NOMO-1 (cell line): Measurements from ENCODE around the gene POLR2M.
A peak's percentile ranks its signal among the peaks of the same experiment; 100 is the strongest.

ENCODE experiments used
- DNase-seq, 2 experiments: peaks; one replicate each; lab custom pipeline; 2025; ENCODE audit not compliant: unreplicated experiment in 2 of 2; lab: John Stamatoyannopoulos, UW

POLR2M gene

DNA sequence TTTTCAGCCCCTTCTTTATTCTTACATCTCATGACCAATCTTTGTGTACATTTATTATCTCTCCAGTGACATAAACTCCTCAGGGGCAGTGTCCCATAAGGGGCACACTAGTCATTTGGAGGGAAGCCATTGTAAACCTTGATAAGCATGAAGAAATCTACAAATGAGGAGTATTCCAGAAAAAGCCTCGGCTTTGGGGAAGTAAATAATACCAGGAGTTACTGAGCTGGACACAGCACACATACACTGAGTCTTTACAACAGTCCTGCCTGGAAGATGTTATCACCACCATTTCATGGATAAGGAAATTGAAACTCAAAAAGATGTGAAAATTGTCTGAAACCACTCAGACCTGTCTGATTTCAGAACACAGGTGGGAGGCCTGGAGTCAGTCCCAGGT, 15.4 kb upstream of the POLR2M start:
- DNase-seq: no peak

DNA sequence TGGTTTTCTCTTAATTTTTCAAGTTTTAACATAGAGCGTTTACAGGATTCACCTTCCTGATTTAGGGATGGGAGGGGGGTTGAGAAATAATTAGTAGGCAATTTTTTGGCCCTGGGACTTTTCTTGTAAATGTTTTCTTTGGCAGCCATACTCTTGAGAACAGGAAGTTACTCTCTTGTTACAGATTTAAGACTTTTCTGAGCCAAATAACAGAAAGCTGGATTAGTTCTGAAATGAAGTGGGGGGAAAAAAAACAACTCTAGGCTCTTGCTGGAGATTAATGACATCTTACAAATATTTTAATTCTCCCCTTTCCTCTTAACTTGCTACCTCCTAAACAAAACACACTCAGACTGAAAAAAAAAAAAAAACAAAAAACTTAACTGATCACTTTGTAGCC, 13.8 kb upstream of the POLR2M start:
- DNase-seq: no peak

DNA sequence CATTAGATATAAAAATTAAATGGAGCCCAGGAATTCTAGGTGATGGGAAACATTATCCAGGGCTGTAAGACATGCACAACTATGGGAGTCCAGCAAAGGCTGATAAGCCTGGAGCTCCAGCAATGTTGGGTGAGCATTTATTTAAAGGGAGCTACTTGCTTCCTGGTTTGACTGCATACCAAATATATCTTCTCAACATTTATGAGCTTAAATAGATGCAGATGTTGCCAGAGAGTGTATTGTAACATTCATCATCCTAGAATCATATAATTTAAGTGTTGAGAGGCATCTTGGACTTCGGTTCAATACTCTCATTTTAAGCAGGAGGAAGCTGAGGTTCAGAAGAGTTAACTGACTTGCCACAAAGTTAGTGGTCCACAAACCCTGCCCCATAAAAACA, 12.2 kb upstream of the POLR2M start:
- no peak for DNase-seq

DNA sequence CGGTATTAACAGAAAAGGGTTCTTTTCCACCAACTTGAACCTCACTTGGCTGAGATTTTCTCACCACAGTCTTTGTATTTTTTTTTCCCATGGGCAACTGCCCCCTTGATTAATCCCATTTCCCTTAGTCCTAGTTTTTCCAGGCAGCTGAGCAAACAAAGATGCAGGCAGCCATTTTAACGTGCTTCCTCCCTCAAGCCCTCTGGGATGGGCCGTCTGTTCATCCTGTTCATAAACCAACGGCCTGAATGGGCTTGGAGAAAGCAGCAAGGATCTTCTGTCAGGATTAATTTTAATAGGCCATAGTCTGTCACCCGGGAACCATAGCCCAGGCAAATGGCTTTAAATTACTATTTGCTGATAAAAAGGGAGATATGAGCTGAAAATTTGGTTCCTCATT, 10.4 kb upstream of the POLR2M start:
- DNase-seq: no peak

DNA sequence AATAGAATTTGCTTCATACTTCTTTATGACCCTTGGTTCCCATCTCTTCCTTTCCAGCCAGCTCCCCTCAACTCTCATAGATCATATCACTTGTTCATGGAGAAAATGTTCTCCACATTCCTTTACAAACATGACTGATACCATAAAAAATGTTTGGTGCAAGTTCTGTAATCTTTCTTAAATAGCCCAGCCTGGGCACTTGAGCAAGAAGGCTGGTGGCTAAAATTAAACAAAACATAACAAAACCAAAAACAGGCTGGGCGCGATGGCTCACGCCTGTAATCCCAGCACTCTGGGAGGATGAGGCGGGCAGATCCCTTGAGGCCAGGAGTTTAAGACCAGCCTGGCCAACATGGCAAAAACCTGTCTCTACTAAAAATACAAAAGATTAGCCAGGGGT, 8.9 kb upstream of the POLR2M start:
- DNase-seq: no peak

DNA sequence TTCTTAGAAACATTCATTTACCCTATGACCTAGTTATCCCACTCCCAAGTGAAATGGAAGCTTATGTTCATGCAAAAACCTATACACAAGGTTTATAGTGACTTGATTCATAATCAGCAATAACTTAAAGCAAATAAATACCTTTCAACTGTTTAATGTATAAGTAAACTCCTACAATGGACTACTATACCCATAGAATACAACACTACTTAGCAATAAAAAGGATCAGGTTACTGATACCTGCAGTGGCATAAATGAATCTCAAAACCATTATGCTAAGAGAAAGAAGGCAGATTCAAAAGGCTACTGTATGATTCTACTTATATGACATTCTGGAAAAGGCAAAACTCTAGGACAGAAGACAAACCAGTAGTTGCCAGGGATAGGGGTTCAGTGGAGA, 8.3 kb upstream of the POLR2M start:
- DNase-seq: no peak

DNA sequence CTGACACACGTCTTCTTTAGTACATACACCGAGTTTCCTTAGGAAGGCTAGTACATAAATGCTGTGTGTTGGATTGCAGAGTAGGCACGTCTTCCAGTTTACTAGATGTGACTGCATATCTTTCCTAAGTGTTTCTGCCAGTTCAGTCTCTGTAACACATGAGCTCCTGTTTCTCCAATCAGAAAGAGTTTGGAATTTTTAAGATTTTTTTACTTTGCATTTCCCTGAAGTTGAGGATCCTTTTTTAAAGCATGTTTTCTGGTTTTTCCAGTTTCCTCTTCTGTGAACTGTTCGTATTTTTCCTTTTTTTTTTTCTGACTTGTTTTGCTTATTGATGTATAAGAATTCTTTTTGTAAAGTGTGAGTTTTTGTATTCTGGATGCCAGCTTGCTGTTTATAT, 7.5 kb upstream of the POLR2M start:
- no peak for DNase-seq

DNA sequence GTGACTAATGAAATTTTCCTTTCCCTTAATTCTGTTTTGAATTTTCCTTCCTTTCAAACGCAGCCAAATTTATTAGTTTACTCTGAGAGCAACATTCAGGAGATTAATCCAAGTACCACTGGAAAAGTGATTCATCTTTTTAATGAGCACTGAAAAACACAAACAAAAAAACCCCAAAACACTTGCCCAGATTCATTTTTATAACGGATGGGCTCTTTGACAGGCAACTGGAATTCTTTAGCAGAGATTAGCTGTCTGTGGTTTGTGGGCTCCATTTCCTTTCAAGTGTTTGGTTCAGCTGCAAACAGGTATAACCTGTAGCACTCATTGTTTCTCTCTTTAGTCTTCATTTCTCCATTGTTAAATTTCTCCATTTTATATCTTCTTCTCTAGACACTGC, 3.1 kb upstream of the POLR2M start:
- no peak for DNase-seq

DNA sequence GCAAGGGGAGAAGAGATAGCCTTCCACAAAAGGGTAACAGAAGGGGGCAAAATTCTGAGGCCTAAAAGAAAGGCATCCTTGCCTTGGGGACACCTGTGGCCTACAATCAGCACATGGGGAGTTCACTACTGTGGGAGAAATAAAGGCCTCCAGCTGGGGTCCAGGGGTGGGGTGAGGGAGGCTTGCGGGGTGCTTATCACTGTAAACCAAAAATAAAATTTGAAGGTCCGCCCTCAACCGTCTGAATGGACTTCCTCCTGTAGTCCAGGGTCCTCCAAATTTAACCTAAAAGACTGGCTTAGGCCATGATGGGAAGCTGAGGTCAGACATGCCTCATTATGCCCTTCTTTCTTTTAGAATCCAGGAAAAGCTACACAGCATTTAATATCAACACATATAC, 2.1 kb upstream of the POLR2M start:
- DNase-seq: no peak

DNA sequence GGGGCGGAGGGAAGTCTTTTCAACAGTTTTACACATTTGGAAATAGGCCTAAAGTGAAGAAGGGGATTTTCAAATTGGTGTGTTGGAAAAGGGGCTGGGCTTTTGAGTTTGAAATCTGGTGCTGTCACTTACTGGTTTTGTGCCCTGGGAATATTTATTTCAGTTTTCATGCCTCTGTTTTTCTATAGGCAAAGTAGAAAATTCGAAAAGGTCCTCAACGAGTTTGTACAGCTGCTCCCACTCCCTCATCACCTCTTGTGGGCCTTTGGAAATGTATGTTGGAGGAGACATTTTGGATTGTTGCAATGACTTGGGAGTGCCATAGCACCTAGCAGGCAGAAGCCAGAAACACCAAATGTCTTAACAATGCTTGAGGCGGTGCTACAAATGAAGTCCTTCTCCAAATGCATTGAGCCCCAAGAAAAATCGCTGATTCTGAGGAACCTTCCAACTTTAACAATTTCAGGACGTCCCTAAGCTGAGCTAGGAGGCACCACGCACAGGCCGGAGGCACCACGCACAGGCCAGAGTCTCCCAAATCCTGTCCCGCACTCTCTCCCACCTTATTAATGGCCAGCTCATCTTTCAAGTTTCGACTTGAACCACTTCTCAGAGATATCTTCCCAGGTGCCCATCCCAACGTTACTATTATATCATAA, 639 bp upstream of the POLR2M start:
- DNase-seq: no peak

DNA sequence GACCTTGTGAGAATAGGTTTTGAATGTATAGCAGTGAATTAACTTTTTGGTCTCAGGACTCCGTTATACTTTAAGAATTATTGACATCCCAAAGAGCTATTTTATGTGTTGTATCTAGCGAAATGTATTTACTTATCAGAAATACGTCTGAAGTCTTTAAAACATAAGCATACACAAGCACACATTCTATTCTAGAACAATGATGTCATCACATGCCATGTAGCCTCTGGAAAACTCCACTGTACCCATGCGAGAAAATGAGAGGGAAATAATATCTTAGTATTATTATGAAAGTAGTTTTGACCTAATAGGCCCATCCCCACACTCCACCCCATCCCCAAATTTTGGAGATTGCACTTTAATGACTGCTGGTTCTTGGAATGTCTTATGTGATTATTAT, 1.5 kb downstream of the POLR2M start:
- no peak for DNase-seq

DNA sequence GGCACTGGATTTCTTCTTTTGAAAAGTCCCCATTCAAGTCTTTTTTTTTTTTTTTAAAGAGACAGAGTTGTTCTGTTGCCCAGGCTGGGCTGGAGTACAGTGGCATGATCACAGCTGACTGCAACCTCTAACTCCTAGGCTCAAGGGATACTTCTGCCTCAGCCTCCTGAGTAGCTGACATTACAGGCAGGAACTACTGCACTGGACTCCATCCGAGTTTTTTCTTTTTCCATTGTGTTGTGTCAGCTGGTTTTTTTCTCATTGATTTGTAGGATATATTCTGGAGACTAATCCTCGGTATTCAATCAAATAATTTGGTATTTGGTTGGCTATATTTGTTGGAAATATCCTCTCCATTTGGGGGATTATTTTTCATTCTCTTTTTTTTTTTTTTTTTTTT, 11.8 kb downstream of the POLR2M start:
- DNase-seq: no peak

DNA sequence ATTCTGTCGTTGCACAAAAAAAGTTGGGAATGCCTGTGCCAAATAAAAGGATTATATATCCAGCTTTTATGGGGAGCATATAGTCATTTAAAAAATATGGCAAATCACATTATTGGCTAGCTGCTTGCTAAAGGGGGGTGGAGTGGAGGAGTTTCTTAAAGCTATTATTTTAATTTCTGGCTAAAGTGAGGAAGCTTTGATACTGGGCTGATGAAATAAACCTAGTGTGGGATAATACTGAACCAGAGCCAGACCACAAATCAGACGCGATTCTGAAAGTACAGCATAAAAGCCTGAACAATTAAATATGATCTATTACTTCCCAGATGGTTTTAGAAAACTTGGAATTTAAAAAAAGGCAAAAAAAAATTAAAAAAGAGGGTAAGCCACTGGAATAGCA, 14.4 kb downstream of the POLR2M start:
- no peak for DNase-seq

DNA sequence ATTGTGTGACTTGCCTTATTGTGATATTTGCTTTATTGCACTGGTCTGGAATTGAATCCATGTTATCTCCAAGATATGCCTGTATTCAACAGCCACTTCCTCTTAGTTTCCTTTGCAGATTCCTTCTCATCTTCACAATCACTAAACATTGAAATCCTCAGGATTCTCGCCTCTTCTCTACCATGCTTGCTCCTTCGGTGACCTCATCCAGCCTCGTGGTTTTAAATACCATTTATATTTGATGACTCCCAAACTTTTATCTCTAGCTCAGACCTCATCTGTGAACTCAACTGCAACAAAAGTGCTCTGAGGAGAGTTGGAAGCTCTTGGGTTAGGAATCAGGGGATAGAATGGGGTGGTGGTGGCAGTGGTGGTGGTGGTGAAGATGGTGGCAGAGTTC, 19.9 kb downstream of the POLR2M start:
- no peak for DNase-seq

DNA sequence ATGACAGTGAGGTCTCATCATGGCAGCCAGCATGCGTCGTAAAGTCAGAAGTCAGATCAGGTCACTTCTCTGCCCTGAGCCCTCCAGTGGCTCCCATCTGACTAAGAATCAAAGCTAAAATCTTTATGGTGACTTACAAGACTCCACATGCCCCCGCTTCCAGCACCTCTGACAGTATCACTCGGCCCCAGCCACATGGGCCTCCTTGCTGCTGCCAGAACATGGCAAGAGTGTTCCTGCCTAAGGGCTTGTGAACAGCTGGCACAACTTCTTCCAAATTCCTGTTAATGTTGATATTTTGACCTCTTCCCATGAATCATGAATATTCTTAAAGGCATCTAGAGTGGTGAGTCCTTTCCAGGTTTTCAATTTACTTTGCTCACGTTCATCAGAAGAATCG, 20.5 kb downstream of the POLR2M start:
- DNase-seq: no peak

DNA sequence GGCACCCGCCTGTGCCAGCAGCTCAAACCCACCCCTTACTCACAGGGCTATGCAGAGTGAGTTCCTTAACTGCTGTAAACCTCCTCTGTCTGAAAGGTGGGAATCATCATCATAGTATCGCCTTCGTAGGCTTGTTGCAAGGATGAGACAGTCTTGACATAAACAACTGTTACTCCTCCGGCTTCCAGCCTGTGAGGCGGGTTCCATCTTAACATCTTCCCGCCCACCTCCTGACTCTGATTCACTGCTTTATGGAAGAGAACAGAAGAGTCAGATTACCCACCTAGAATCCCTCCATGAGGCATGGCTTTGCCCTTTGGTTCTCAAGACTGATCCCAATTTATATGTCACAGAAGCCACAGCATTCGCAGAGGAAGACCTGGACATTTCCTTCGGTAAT, 21.9 kb downstream of the POLR2M start:
- DNase-seq: no peak

DNA sequence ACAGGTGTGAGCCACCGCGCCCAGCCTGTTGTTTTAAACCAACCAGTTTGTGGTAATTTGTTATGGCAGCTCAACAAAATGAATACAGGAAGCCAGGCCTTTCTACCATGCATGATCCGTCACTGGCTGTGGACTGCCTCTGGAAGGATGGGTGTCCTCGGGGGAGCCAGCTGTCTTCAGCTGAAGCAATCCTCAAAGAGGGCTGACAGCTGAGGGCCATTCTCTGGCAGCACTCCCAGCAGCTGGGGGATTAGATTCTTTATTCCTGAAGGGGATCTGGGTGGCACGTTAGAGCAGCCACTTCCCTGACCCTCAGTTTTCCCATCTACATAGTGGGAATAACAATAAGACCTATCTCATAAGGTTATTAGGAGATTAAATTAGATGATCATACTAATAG, 24.4 kb downstream of the POLR2M start:
- DNase-seq: no peak

DNA sequence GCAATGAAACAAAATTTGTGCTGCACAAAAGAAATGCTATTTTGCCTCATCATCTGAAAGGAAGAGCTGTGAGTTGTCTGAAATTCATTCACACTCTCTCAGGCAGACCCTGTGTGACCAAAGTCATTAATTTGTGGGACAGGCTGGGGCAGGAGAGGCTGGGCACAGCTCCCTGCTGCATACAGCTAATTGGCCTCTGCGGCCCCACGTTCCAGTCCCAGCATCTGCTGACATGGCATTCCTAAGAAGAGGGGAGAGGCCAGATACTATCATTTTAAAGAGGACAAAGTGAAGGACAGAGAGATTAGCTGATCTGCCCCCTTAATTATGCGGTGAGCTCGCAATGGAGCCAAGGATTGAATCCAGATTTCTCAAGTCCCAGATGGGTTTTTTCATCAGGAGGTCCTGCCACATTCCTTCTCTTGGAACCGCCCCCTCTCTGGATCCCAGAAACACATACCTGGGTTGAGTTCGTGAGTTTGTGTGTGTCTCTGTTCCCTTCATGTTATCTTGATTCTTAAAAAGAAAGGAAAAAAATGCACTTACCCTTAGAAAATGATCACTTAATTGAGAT, 25.1 kb downstream of the POLR2M start:
- DNase-seq: no peak

DNA sequence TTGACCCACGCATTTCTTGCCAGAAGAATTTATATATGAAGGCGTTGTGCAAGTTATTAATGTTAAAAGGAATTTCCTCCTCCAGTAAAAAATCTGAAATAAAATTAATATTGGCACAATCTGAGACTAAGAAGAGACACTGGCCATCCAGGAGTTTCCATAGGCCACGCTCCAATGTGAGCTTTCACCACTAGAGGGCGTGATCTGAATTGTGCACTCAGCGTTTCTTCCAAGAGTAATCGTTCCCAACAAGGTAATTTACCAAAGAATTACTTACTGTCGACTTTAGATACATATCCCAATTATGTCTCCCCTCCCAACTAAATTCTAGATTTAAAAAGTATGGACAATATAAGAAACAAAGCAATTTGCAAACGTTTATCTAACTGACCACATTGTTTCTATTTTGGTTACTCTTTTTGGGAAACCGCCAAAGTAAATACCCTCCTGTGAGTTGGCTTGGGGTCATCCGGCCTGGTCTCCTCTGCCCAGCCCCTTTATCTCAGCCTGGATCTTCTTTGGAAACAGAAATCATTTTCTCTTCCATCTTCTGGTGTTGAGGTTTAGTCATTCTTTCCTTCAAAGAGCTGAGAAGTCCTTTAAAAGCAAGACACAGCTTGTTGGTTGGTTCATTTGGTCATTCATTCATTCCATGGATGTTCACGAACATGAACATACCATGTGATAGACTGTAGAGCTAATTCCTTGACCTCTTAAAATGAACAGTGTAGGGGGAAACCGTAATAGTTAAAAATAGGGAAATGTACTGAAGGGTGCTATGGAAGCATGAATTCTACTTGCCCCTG, 26.2 kb downstream of the POLR2M start:
- peak in 1 of 2 experiments; percentile 34 for DNase-seq

DNA sequence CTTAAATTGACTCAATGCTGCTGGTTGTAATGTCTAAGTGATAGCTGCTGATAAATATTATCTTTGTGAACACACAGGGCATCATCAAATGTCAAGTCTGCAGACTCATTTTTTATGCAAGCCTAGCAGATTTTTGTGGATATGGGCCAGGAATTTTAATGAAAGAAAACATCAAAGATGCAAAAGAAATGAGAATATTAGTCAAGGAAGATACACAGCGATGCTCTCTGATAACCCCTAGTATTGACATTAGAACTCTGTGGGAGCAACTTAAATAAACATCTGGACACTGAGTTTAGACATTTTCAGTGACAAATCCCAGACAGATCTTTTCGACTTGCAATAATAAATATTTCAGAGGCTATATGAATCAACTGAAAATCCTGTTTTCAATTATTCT, 28.3 kb downstream of the POLR2M start:
- DNase-seq: no peak

DNA sequence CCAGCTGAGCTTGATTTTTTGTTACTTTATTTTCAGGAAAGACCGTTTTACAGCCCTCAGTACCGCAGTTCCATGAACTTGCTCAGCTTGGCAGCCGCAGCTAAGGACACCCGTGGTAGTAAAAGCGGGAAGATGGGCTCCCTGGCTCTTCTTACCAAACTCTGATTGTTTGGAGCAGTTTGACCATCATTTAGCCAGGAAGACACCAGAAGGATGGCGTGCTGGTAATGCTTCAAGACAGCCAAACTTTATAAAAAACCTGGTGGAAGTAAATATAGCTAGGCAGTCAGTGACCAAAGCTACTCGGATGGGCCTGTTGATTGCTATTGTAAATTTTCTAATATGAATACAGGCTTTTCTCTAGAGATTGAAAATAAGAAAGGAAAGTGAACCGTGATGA, 28.9 kb downstream of the POLR2M start:
- no peak for DNase-seq

DNA sequence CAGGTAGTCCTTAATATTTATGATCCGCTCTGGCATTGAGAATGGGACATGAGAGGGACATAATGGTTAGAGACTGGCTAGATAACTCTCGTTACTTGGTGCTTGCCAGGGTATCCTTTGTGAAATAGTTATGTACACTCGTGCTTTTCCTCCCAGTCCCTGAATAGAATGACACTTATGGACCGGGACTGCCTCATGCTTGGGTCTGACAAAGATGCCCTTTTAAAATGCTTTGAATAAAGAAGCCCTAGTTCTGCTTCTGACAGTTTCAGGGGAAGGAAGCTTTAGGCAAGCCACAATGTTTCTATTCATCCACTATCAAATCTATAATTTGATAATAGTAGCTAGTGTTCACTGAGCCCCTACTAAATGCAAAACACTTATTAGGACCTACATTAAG, 29.4 kb downstream of the POLR2M start:
- DNase-seq: no peak
